Stimulated activated CD4-positive, alpha-beta T cell treated with anti-CD3 and anti-CD28 coated beads, Interleukin-2, amount 100 ng/mL, for 4 hours (primary cell): ENCODE measurements around the gene BCHE.

Experiments
- DNase-seq: peaks from one replicate; pipeline ENCODE4 v3.0.0-alpha.2; 2020; ENCODE audit warnings: low read depth

The BCHE gene

GRCh38 chr3:165837058-165837525 is at the start of gene BCHE:
BCHE (minus strand) TSS chr3:165837423; CDS start chr3:165831033, 6,390 bp downstream.
- DNase-seq = no peak

DNA sequence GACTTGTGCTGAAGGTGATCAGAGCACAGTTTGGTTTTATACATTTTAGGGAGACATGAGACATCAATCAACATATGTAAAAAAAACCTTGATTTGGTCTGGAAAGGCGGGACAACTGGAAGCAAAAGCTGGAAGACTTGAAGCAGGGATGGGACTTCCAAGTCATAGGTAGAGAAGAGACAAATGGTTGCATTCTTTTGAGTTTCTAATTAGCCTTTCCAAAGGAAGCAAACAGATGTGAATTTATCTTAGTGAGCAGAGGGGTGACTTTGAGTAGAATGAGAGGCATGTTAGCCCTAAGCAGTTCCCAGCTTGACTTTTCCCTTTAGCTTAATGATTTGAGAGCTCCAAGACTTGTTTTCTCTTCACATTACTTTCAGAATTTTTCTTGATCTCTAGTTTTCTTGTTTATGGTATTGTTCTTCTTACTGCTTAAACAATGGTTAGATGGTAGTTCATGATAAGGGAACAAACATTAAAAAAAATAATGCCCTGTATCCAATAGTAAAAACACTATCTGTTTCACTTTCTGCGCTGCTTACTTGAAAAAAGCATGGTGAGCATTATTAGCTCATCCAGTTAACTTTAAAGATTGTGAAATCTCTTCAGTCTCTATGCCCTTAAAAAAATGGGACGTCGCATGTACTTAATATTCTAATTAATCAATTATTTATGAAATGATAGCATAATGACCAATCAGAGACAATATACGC is 48.5 kb upstream of the BCHE start:
- DNase-seq = no peak

- no peak for DNase-seq
Measured at GRCh38 chr3:165884518-165884917, 47.3 kb upstream of the BCHE start.

GRCh38 chr3:165883863-165884478 is 46.7 kb upstream of the BCHE start:
- no peak for DNase-seq

DNA sequence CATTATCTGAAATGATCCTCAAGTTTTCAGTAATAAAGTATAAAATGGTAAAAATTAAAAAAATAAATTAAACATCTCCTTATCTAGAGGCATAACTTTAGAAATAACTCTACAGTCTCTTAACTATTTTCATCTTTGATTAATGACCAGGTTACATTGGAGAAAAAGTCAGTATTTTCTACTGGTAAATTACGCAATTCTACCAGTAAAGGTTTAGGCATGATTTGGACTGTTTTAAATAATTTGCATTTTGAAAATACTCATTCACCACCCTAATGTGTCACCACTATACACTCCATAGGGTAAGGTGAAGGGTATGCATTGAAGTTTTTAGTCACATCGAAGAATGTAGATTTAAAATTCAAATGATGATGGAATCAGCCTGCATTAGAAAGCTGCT is 45.9 kb upstream of the BCHE start:
- no peak for DNase-seq

GRCh38 chr3:165875644-165876043 is 38.4 kb upstream of the BCHE start:
- no peak for DNase-seq

DNA sequence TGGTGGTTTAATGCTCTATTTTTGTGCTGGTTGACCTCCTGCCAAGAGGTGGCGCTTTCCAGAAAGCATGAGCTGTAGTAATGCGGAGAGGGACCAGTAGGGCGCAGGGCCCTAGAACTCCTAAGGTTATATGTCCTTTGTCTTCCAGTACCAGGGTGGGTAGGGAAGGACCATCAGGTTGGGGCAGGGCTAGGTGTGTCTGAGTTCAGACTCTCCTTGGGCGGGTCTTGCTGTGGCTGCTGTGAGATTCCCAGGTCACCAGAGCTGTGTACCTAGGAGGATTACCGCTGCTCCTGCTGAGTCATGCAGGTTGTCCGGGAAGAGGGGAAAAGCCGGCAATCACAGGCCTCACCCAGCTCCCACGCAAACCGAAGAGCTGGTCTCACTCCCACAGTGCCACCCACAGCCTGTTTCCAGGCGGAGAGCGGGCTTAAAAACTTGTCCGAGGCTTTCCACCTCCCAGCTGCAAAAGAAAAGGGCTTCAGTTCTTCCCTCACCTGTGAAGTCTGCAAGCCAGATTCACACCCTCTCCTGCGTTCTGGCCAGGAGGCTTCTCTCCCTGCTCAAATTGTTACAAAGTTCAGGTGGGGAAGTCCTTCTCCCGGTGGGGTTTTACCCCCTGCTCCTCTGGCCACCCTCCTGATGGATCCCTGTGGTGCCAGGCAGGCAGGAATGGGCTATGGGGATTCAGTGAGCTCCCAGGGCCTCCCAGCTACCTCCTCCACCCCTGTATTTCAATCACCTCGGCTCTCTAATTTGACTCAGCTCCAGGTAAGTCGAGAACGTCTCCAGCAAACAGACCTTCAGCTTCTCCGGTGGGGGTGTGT is 37.7 kb upstream of the BCHE start:
- no peak for DNase-seq

- no peak for DNase-seq
Measured at GRCh38 chr3:165868088-165868487, 30.9 kb upstream of the BCHE start.

GRCh38 chr3:165859061-165859460 is 21.8 kb upstream of the BCHE start:
- DNase-seq = no peak

DNA sequence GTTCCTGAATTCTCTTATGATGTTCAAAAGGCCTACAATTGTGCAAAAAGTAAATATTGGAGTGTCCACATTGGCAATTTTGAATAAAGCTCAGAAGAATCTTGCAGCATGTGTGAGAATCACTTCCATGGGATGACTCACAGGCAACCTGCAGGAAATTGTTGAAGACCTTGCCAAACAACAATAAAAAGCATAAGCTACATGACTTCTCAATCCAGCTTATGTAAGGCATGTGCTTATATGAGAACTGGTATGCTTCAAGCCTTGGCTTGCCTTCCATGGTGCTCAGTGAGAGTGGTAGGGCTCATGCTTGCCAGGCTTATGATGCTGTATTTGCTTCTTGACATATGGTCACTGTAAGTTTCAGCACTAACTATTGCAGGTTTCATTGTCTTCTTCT is 18.4 kb upstream of the BCHE start:
- DNase-seq = no peak

DNA sequence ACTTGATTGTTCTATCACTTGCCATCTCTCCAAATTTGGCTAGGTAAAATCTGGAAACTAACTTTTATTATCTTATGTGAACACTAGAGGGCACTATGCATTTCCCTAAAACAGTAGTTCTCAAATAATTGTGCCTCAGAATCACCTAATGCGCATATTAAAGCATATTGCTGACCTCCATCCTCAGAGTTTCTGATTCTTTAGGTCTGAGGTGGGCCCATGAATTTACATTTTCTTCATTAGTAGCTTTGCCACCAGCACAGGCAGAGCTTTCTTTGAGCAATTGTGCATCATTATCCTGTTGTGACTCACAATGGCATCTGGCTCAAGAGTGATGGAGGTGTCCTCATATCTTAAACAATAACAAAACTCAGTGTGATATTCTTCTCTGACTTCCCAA is 17.5 kb upstream of the BCHE start:
- no peak for DNase-seq

- DNase-seq = no peak
Measured at GRCh38 chr3:165852711-165853110, 15.5 kb upstream of the BCHE start.

DNA sequence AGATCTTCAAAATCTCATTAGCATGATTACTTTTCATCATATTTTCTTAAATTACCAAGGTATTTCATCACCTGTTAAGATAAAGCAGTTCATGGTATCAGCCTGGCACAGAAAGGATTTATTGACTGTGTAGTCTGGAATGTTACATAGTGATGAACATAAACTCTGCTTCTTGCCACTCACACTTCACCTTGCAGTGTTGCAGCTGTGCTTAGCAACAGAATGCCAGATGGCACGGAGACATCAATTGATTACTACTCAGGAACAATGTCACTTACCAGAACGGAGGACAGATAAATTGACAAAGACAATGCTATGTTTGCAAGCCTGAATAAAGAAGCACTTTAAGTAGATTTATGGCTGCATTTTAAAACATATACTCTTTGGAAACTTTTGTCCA is 15.0 kb upstream of the BCHE start:
- DNase-seq = no peak

GRCh38 chr3:165846056-165846455 is 8.8 kb upstream of the BCHE start:
- DNase-seq = no peak

GRCh38 chr3:165839296-165840076 is 2.3 kb upstream of the BCHE start:
- no peak for DNase-seq

GRCh38 chr3:165837801-165838200 is 578 bp upstream of the BCHE start:
- no peak for DNase-seq

- no peak for DNase-seq
Measured at GRCh38 chr3:165835431-165835830, 1.8 kb downstream of the BCHE start.

- DNase-seq = no peak
Measured at GRCh38 chr3:165830746-165831145, 6.5 kb downstream of the BCHE start.

- no peak for DNase-seq
Measured at GRCh38 chr3:165827883-165828282, 9.3 kb downstream of the BCHE start.

DNA sequence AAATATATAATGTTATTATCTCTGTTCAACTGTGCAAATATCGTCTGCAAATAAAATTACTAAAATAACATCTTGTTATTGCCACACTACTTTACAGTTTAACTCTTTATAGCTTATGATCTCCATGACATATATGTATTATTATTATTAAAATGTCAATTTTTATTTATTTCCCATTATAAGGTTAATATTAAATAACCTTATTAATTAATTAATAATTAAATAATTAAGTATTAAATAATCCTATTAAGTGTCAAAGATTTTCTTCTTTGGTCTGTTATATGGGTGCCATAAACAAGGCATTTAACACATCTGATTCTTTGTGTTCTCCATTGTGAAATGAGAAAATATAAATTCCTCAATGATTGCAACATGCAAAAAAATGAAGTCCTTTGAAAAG is 10.0 kb downstream of the BCHE start:
- DNase-seq = no peak

DNA sequence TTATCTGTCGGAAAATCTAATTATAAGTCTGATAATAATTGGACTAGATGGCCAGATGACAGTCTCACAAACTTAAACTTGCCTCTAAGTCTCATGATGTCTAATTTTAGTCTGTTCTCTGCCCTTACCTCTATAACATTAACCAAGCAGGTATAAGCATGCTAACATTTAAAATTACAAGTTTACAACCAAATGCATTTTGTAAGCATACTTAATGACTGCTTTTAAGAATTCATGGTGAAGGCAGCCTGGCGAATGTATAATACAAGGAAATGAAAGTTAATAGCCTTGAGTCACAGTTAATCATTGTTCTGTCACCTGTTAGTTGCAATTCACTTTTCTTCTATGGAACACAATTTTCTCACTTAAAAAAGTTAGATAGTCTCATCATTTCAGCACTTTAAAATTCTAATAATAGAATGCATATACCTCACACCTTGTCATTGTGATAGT is 16.5 kb downstream of the BCHE start:
- no peak for DNase-seq

DNA sequence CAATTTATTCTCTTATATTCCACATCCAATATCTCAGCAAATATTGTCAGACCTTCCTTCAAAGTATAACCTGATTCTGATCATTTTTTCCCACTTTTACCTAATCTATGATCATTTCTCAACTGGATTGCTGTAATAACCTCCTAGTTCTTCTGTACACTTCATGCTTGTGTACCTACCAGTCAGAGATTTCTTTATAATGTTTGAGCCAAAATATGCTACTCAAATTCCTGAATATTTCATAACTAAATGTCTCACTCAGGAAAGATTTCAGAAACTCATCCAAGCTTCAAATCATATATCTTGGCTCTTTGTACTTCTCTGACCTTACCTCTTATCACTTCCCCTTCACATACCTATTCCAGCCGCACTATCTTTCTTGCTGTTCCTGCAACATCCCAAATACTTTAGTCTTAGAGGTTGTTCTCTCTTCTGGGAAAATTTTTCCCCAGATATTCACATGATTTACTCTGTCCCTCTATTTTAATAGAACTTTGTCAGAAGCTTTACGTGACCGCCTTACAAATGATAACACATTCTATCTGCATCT is 20.0 kb downstream of the BCHE start:
- DNase-seq = no peak
